Measurements from ENCODE around the gene ACTMAP.
A peak's percentile ranks its signal among the peaks of the same experiment; 100 is the strongest.

Gene ACTMAP, protein sequence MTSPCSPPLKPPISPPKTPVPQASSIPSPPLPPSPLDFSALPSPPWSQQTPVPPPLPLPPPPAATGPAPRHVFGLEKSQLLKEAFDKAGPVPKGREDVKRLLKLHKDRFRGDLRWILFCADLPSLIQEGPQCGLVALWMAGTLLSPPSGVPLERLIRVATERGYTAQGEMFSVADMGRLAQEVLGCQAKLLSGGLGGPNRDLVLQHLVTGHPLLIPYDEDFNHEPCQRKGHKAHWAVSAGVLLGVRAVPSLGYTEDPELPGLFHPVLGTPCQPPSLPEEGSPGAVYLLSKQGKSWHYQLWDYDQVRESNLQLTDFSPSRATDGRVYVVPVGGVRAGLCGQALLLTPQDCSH

DNA sequence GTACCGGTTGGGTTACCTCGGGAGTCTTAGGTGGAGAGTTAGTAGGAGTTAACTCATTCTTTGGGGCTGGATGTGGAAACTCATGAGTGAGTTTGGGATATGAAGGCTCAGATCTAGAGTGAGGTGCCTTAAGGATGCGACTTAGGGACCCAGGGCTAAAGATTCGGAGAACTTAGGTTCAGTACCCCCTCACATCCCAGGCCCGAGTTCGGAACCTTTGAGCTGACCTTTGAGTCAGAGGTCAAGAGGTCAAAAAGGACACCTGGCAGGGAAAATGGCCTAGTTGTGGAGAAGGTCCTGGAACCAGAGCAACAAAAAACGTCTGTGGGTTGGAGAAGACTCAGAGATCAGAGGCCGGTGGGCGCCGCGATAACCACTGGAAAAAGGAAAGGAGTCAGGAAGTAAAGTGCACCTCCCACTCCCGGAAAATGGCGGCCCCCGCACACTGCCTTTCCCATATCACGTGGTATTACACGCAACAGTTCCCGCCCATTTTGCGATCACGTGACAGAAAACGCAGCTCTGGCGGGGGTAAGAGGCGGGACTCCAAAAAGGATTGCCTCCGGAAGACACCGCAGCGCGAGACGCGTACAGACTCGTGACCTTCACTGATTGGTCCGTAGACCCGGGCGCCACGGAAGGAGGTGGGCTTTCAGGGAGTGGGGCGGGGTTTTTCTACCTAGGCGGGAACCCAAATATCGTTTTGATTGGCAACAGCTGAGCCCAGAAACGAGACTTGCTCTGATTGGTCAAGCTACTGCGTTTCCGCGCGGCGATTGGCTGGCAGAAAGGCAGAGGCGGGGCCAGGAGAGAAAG is at the start of gene ACTMAP:
Gene ACTMAP, minus strand, starts transcription at position 420 of the 816 bp plus-strand sequence. CDS start 674 bp downstream, outside the sequence.
- H3K27me3 ChIP-seq (ENCODE audit: control insufficient read depth in 5 of 5, insufficient read depth in 4 of 5, low read length in 5 of 5), result no peaks in the 10 kb centered on the region
- H3K27ac ChIP-seq (ENCODE audit: low read depth, low read length), result peak within 1 kb of the TSS; percentile 97
- H3K4me1 ChIP-seq (ENCODE audit: control insufficient read depth in 5 of 5, insufficient read depth in 5 of 5, low read length in 5 of 5), result peaks cover 5 to 58% (median 55%) of the 10 kb centered on the region in 5 donors
- H3K9me3 ChIP-seq (ENCODE audit: control insufficient read depth in 5 of 5, low read length in 5 of 5), result no peaks in the 10 kb centered on the region
- H3K36me3 ChIP-seq (ENCODE audit: control insufficient read depth in 5 of 5, insufficient read depth in 5 of 5, low read length in 5 of 5), result peaks cover 0 to 3% (median under 1%) of the 10 kb centered on the region in 5 donors
- peak within 1 kb of the TSS; percentile 67 to 99 (median 89) for H3K4me3 ChIP-seq (ENCODE audit: low read depth in 1 of 5, low read length in 5 of 5)
- peak within 1 kb of the TSS; percentile 86 to 97 (median 93) for H3K9ac ChIP-seq (ENCODE audit: low read length in 5 of 5)

DNA sequence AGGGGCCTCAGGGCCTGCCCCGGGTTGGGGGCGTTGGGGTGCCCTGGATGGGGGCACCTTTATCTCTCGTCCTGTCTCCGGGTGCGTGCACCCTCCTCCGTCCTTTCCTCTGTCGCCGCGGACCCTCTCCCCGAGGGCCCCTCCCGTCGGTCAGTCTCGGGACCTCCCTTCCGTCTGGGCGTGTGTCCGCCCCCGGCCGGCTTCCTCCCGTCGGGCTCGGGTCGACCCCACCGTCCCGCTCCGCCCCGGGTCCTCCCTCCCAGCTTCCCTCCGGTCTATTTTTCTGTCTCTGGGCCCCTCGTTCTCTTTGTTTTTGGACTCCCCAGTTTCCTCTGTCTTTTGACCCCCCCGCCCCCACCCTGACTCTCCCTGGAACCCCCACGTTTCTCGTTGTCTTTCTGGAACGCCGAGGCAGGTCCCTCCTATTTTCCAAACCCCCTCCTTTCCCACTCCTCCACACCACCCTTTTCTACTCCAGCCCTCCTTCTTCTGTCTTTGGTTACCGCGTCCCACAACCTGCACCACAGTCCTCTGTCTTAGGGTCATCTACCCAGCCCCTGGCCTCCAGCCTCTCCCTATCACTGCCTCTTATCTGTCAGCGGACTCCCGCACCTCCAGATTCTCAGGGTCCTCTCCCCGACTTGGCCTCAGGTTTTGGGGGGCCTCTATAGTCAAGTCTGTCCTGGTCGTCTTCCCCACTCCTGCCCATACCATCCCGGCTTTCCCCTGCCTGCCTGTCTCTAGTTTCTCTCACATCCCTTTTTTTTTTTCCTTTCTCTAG is 49.5 kb upstream of the ACTMAP start:
- peak overlapping the region; percentile 79 to 91 (median 83) for H3K4me3 ChIP-seq (ENCODE audit: low read depth in 1 of 5, low read length in 5 of 5)

DNA sequence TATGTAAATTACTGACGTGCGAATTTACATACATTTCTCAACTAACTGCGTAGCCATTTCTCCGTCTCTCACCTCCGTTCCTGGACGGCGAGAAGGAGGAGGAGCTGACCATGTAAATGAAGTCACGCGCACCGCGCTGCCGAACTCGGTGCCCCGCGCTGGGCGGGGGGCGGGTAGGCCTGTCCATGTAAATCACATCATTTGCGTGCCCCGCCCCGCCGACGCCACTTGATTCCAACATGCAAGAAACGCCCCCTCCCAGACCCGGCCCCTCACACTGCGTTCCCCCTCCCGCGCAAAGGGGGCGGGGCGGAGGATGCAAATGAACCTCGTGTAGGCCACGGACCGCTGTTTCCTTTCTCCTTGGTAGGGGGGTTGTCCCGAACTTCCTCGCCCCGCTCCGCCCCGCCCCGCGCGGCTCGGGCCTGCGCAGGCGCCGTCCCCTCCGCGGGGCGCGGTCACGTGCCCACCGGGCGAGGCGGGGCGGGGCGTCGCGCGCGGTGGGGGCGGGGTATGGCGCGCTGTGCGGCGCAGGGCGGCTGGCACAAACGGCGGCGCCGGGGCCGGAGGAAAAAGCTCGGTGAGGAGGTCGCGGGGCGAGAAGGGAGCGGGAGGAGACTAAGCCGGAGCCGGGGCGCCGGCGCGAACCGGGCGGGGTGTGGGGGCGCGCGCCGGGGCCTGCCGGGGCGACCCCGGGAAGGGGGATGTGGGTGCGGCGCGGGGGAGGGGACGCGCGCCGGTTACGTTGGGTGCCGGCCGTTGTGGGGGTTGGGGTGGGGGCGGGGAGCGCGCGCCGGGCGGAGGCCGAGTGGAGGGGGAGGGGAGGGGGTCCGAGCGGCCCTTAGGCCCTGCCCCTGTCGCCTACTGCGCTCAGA is 48.6 kb upstream of the ACTMAP start, which contains the start of gene EGLN2:
Gene EGLN2, plus strand, starts transcription at position 509 of the 875 bp plus-strand sequence. CDS start 1,382 bp downstream, outside the sequence.
- peak within 1 kb of the TSS; percentile 90 for H3K27ac ChIP-seq (ENCODE audit: low read depth, low read length)
- H3K36me3 ChIP-seq (ENCODE audit: control insufficient read depth in 5 of 5, insufficient read depth in 5 of 5, low read length in 5 of 5), result peaks cover 0 to 24% (median 20%) of the 10 kb centered on the region in 5 donors
- H3K9ac ChIP-seq (ENCODE audit: low read length in 5 of 5), result peak within 1 kb of the TSS; percentile 72 to 90 (median 82)
- no peaks in the 10 kb centered on the region for H3K27me3 ChIP-seq (ENCODE audit: control insufficient read depth in 5 of 5, insufficient read depth in 4 of 5, low read length in 5 of 5)
- no peaks in the 10 kb centered on the region for H3K9me3 ChIP-seq (ENCODE audit: control insufficient read depth in 5 of 5, low read length in 5 of 5)
- peaks cover 29 to 51% (median 50%) of the 10 kb centered on the region in 5 donors for H3K4me1 ChIP-seq (ENCODE audit: control insufficient read depth in 5 of 5, insufficient read depth in 5 of 5, low read length in 5 of 5)
- peak within 1 kb of the TSS; percentile 79 to 91 (median 83) for H3K4me3 ChIP-seq (ENCODE audit: low read depth in 1 of 5, low read length in 5 of 5)

More for the DNA sequence above, 49.5 kb upstream of the ACTMAP start:
- H3K9ac ChIP-seq (ENCODE audit: low read length in 5 of 5), result peak overlapping the region in 4 of 5 donors; percentile 70 to 90 (median 80)
- no peaks in the 10 kb centered on the region for H3K9me3 ChIP-seq (ENCODE audit: control insufficient read depth in 5 of 5, low read length in 5 of 5)
- H3K27ac ChIP-seq (ENCODE audit: low read depth, low read length), result peak overlapping the region; percentile 79
- H3K27me3 ChIP-seq (ENCODE audit: control insufficient read depth in 5 of 5, insufficient read depth in 4 of 5, low read length in 5 of 5), result no peaks in the 10 kb centered on the region
- H3K4me1 ChIP-seq (ENCODE audit: control insufficient read depth in 5 of 5, insufficient read depth in 5 of 5, low read length in 5 of 5), result peaks cover 32 to 60% (median 58%) of the 10 kb centered on the region in 5 donors
- H3K36me3 ChIP-seq (ENCODE audit: control insufficient read depth in 5 of 5, insufficient read depth in 5 of 5, low read length in 5 of 5), result peaks cover 0 to 31% (median 27%) of the 10 kb centered on the region in 5 donors

DNA sequence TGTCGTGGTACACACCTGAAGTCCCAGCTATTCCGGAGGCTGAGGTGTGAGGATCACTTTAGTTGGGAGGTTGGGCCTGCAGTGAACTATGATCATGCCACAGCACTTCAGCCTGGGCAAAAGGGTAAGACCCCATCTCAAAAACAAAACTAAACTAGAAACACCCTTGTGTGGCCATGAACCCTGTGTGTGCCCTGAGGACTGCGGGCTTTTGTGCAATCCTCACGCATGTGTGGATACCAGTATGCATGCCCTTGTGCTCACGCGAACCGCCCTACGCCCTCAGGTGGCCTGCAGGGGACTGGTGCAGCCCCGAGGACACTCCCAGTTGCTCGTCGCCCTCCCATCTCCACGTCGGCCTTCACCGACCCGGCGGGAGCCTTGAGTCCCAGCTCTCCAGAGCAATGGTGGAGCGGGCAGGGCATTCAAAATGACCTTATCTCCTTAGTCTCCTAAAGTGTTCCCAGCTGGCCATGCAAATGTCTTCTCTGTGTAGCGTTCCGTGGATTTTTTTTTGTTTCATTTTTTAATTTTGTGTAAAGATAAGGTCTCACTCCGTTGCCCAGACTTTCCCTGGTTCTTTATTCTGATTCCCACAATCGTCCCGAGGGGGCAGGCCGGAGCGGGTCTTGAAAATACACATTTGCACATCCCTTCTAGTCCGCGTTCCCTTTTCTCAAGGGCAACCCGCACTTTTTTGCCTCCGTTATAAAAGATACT is 47.8 kb upstream of the ACTMAP start:
- peak overlapping the region; percentile 90 for H3K27ac ChIP-seq (ENCODE audit: low read depth, low read length)
- peaks cover 0 to 20% (median 19%) of the 10 kb centered on the region in 5 donors for H3K36me3 ChIP-seq (ENCODE audit: control insufficient read depth in 5 of 5, insufficient read depth in 5 of 5, low read length in 5 of 5)
- peak overlapping the region; percentile 55 to 88 (median 75) for H3K4me3 ChIP-seq (ENCODE audit: low read depth in 1 of 5, low read length in 5 of 5)
- H3K9me3 ChIP-seq (ENCODE audit: control insufficient read depth in 5 of 5, low read length in 5 of 5), result no peaks in the 10 kb centered on the region
- peaks cover 22 to 43% (median 42%) of the 10 kb centered on the region in 5 donors for H3K4me1 ChIP-seq (ENCODE audit: control insufficient read depth in 5 of 5, insufficient read depth in 5 of 5, low read length in 5 of 5)
- peak overlapping the region; percentile 54 to 82 (median 73) for H3K9ac ChIP-seq (ENCODE audit: low read length in 5 of 5)
- H3K27me3 ChIP-seq (ENCODE audit: control insufficient read depth in 5 of 5, insufficient read depth in 4 of 5, low read length in 5 of 5), result no peaks in the 10 kb centered on the region

DNA sequence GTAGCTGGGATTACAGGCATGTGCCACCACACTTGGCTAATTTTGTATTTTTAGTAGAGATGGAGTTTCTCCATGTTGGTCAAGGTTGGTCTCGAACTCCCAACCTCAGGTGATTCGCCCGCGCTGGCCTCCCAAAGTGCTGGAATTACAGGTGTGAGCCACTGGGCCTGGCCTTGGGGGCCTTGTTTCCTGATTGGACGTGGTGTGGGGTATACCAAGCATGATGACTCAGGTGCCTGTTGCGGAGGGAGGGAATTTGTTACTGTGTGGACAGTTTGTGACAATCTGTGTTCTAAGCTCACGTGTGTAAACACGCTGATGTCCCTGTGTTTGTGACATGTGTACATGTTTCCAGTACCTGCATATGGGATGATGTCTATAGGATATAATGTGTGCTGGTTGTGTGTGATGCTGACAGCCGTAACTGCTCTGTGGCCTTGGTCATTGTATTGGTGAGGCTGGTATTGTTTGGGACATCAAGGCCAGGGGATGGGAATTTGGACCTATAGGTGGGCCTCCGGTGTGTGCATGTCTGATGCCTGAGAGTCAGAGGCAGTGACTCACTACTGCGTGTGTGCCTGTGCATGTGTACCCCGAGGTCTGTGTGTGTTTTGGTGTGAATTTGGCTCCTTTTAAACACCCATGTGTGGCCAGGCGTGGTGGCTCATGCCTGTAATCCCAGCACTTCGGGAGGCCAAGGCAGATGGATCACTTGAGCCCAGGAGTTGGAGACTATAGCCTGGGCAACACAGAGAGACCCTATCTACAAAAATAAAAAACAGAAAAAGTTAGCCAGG is 47.1 kb upstream of the ACTMAP start:
- Histone ChIP-seq H3K9ac (ENCODE audit: low read length in 5 of 5) (peak overlapping the region in 1 of 5 donors; percentile 54), H3K9me3 (ENCODE audit: control insufficient read depth in 5 of 5, low read length in 5 of 5) (no peaks in the 10 kb centered on the region), H3K4me1 (ENCODE audit: control insufficient read depth in 5 of 5, insufficient read depth in 5 of 5, low read length in 5 of 5) (peaks cover 17 to 43% (median 39%) of the 10 kb centered on the region in 5 donors), H3K4me3 (ENCODE audit: low read depth in 1 of 5, low read length in 5 of 5) (peak overlapping the region in 3 of 5 donors; percentile 74 to 88 (median 77)), H3K27me3 (ENCODE audit: control insufficient read depth in 5 of 5, insufficient read depth in 4 of 5, low read length in 5 of 5) (no peaks in the 10 kb centered on the region), H3K27ac (ENCODE audit: low read depth, low read length) (peak overlapping the region; percentile 90), H3K36me3 (ENCODE audit: control insufficient read depth in 5 of 5, insufficient read depth in 5 of 5, low read length in 5 of 5) (peaks cover 0 to 27% (median 19%) of the 10 kb centered on the region in 5 donors)

DNA sequence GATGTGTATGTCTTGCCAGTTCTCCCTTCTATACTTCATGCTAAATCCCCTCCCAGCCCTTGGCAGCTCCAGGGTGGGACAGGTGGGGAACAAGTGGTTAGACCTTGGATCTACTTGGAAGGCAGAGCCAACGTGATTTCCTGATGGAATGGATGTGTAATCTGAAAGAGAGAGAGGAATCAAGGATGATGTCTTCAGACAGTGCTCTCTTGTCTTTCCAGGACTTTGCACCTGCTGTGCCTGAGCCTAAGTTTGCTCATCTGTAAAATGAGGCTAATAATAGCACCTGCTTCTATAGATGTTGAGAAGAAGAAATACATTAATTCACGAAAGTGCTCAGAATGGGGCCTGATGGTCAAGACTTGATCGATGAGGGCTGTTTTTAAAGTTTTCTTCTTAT is 41.7 kb upstream of the ACTMAP start:
- Histone ChIP-seq H3K9me3 (ENCODE audit: control insufficient read depth in 5 of 5, low read length in 5 of 5) (no peaks in the 10 kb centered on the region), H3K36me3 (ENCODE audit: control insufficient read depth in 5 of 5, insufficient read depth in 5 of 5, low read length in 5 of 5) (peaks cover 0 to 38% (median 15%) of the 10 kb centered on the region in 5 donors), H3K4me3 (ENCODE audit: low read depth in 1 of 5, low read length in 5 of 5) (no peak overlapping the region), H3K27ac (ENCODE audit: low read depth, low read length) (peak overlapping the region; percentile 11), H3K4me1 (ENCODE audit: control insufficient read depth in 5 of 5, insufficient read depth in 5 of 5, low read length in 5 of 5) (peaks cover 0 to 19% (median 11%) of the 10 kb centered on the region in 5 donors), H3K27me3 (ENCODE audit: control insufficient read depth in 5 of 5, insufficient read depth in 4 of 5, low read length in 5 of 5) (no peaks in the 10 kb centered on the region), H3K9ac (ENCODE audit: low read length in 5 of 5) (peak overlapping the region in 1 of 5 donors; percentile 25)

DNA sequence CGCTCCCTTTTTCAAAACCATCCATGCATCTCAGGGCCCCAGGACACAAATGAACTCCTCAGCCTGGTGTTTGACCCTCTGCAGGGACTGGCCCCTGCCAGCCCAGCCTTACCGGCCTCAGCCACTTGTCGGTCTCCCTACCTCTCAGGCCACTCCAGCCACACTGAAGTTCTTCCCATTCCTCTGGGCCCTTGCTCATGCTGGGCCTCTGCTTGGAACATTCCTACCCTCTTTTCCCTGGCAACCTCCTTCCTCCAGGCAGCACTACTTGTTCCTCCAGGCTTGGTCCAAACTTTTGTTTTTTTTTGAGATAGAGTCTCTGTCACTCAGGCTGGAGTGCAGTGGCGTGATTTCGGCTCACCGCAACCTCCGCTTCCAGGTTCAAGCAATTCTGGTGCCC is 41.1 kb upstream of the ACTMAP start:
- Histone ChIP-seq H3K27ac (ENCODE audit: low read depth, low read length) (no peak overlapping the region), H3K9ac (ENCODE audit: low read length in 5 of 5) (no peak overlapping the region), H3K4me3 (ENCODE audit: low read depth in 1 of 5, low read length in 5 of 5) (no peak overlapping the region), H3K4me1 (ENCODE audit: control insufficient read depth in 5 of 5, insufficient read depth in 5 of 5, low read length in 5 of 5) (peaks cover 0 to 19% (median 11%) of the 10 kb centered on the region in 5 donors), H3K27me3 (ENCODE audit: control insufficient read depth in 5 of 5, insufficient read depth in 4 of 5, low read length in 5 of 5) (no peaks in the 10 kb centered on the region), H3K36me3 (ENCODE audit: control insufficient read depth in 5 of 5, insufficient read depth in 5 of 5, low read length in 5 of 5) (peaks cover 0 to 45% (median 20%) of the 10 kb centered on the region in 5 donors), H3K9me3 (ENCODE audit: control insufficient read depth in 5 of 5, low read length in 5 of 5) (no peaks in the 10 kb centered on the region)
